ENCODE data around the gene BCAN. TPM values are rescaled to one million over a fixed set of nuclear protein-coding genes. Genes with fewer than 3 reads are reported as not detected.
A peak's percentile ranks its signal among the peaks of the same experiment; 100 is the strongest.

Gene BCAN
- total and polyA plus RNA-seq, 2 of the 8 experiments (the other 6 are each of a cell fraction or from before 2014, with no cell fraction given) = 4.5 to 24.0 TPM

GRCh38 chr1:156642265-156643048 lies 540 bp downstream of the BCAN start (continued):
- TF ChIP-seq CHD7 (IDR thresholded peaks at IDR 0.05; ENCODE audit: insufficient replicate concordance, low read length) (no peak), TAF1 (IDR thresholded peaks at IDR 0.05; ENCODE audit: low read depth, low read length) (no peak), YY1 (IDR thresholded peaks at IDR 0.05; ENCODE audit: low read depth, low read length) (no peak), MAFK (IDR thresholded peaks at IDR 0.05; ENCODE audit: low read depth, low read length) (no peak), ATF3 (IDR thresholded peaks at IDR 0.05; ENCODE audit: insufficient read depth, low read depth, low read length) (no peak), SUZ12 (IDR thresholded peaks at IDR 0.05; ENCODE audit: low read length) (peak; percentile 72), KDM1A (IDR thresholded peaks at IDR 0.05; ENCODE audit: borderline replicate concordance, low read length) (peak; percentile 25; the same call in 1 of the 2 replicates), HDAC2 (IDR thresholded peaks at IDR 0.05; ENCODE audit: borderline replicate concordance in 1 of 2, low read depth in 2 of 2, low read length in 2 of 2) (no peak), SAP30 (IDR thresholded peaks at IDR 0.05; ENCODE audit: insufficient read depth, insufficient replicate concordance, low read length) (no peak)

All from H1 (cell line).